Measurements from ENCODE around the gene ABCC9. TPM values are rescaled to one million over a fixed set of nuclear protein-coding genes. Genes with fewer than 3 reads are reported as not detected.
"Not testable (repeated sequence)": the region's sequence is repeated elsewhere in the genome, so short reads cannot be mapped to it uniquely, and the experiment has no call there.

Gene ABCC9
- total RNA-seq, 4 donors from 2014 or later, result 39.7 to 118 (median 78.4) TPM

DNA sequence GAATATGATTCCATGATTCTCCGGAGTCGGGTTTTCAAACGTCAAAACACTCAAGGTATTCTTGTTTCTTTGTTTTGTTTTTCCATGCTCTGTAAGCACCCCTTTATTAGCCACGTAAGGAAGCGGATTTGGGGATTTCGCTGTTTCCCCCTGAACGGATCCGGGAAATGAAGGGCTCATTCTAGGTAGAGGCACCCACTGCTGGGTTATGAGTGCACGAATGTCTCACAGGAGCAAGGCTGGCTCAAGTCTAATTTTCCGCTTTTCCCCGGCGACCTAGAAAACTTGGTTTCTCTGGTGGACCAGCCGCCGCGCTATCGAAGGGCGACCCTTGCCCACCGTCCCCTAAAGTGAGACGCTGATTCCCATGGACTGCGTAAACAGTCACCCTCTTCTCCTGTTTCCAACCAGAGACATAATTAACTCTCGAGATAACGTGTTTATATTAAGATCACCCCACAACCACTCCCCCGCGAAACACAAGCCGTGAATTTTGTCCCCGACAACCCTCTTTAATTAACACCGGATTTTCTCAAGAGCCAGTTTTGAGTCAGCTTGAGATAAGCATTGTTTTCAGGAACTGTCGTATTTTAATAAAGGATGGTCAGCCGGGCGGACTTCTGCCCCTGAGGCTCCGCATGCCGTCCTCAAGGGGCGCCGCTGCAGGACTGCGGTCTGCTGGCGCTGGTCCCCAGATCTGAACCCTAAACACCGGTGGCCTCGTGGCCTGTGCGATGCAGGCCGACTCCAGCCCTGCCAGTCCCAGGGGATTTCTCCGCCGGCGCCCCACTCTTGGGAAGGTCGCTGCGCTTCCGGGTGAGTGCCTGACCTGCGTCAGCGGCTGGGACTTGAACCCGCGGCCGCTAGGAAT is 515 bp upstream of the ABCC9 start:
- TF ChIP-seq, protein P1, sequence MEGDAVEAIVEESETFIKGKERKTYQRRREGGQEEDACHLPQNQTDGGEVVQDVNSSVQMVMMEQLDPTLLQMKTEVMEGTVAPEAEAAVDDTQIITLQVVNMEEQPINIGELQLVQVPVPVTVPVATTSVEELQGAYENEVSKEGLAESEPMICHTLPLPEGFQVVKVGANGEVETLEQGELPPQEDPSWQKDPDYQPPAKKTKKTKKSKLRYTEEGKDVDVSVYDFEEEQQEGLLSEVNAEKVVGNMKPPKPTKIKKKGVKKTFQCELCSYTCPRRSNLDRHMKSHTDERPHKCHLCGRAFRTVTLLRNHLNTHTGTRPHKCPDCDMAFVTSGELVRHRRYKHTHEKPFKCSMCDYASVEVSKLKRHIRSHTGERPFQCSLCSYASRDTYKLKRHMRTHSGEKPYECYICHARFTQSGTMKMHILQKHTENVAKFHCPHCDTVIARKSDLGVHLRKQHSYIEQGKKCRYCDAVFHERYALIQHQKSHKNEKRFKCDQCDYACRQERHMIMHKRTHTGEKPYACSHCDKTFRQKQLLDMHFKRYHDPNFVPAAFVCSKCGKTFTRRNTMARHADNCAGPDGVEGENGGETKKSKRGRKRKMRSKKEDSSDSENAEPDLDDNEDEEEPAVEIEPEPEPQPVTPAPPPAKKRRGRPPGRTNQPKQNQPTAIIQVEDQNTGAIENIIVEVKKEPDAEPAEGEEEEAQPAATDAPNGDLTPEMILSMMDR (IDR thresholded peaks at IDR 0.05), result peak; percentile 54 to 77 (median 64)
- TF ChIP-seq POLR2A (IDR thresholded peaks at IDR 0.05), result no peak
- DNase-seq, result peak; percentile 70 to 78
- peaks cover 0 to 5% of the 10 kb centered on the region in 2 donors for H3K9me3 ChIP-seq
- intact Hi-C loops (cut with DNase I; ENCODE audit: low total_unique reads), result loop anchor here (10.0 kb wide), 1 partner anchor 107 kb away; no protein-coding TSS in a partner anchor
- peak overlapping the region; percentile 91 for H3K27ac ChIP-seq
- peaks cover 0 to 4% of the 10 kb centered on the region in 2 donors for H3K4me1 ChIP-seq
- H3K36me3 ChIP-seq, result no peaks in the 10 kb centered on the region
- no peaks in the 10 kb centered on the region for H3K27me3 ChIP-seq
- peak overlapping the region; percentile 46 to 52 for H3K4me3 ChIP-seq

DNA sequence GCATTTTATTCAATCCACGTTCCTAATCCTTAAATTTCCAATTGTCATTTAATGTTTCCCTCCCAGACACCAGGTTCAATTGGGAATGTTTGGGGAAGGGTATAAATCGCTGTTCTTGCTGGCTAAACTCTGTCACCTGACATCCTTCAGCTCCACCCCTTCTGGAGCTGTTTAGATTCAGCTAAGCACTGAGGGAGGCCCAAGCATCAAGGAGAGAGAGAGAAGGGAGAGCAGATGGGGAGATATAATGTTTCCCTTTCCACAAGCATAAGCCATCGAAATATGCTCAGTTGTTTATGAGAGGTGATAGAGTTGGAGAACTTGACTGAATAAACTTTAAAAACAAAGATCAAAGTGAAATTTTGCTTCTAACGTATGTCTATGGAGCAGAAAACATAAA is 1.8 kb downstream of the ABCC9 start:
- TF ChIP-seq, protein P1 (IDR thresholded peaks at IDR 0.05), result no peak
- peak in 1 of 2 donors; percentile 31 for TF ChIP-seq POLR2A (IDR thresholded peaks at IDR 0.05)
- no peaks in the 10 kb centered on the region for H3K36me3 ChIP-seq
- peak; percentile 27 to 59 for DNase-seq
- H3K27ac ChIP-seq, result peak overlapping the region; percentile 91
- H3K4me1 ChIP-seq, result peaks cover 0 to 4% of the 10 kb centered on the region in 2 donors
- peak overlapping the region; percentile 46 to 52 for H3K4me3 ChIP-seq
- intact Hi-C loops (cut with DNase I; ENCODE audit: low total_unique reads), result no loop called here
- H3K9me3 ChIP-seq, result no peaks in the 10 kb centered on the region
- no peaks in the 10 kb centered on the region for H3K27me3 ChIP-seq

DNA sequence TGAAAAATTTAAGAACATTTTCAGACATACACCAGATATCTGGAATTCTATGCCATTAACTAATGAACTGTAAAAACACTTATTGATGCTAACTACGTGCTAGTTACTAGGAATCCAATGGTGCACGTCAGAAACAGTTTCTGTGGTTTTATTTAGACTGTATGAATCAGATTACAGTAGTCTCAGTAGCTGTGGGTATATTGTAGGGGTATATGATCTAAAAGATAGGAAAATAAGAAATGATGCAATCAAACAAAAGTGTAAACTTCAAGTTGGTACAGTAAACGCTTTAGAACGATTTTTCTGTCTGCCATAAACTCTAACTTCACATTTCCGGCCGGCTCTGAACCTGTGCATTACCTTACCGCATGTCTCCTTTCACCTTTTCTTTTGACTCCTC is 2.3 kb downstream of the ABCC9 start:
- peak overlapping the region; percentile 91 for H3K27ac ChIP-seq
- no peaks in the 10 kb centered on the region for H3K36me3 ChIP-seq
- no peaks in the 10 kb centered on the region for H3K27me3 ChIP-seq
- TF ChIP-seq POLR2A (IDR thresholded peaks at IDR 0.05), result no peak
- TF ChIP-seq, protein P1 (IDR thresholded peaks at IDR 0.05), result no peak
- peak overlapping the region; percentile 46 to 52 for H3K4me3 ChIP-seq
- H3K4me1 ChIP-seq, result peaks cover 0 to 4% of the 10 kb centered on the region in 2 donors
- H3K9me3 ChIP-seq, result no peaks in the 10 kb centered on the region
- no peak for DNase-seq
- intact Hi-C loops (cut with DNase I; ENCODE audit: low total_unique reads), result no loop called here

DNA sequence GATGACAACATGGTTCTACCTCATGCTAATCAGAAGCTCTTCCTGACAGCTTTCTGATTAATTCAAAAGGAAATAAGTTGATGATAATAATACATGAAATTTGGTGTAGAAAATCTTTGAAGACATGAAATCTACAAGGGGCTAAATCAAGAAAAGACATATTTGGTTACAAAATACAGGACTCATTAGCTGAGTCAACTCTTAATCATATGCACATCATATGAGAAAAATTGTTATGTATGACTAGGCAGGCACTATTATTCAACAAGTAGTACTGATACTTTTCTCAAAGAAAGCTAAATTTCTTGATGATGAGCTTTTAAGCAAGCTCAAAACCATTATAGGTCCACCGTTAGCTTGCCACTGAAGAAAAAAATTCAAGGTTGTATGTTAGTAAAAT is 7.1 kb downstream of the ABCC9 start:
- TF ChIP-seq, protein P1 (IDR thresholded peaks at IDR 0.05), result no peak
- no peak for TF ChIP-seq POLR2A (IDR thresholded peaks at IDR 0.05)
- intact Hi-C loops (cut with DNase I; ENCODE audit: low total_unique reads), result no loop called here
- Histone ChIP-seq H3K9me3 (no peaks in the 10 kb centered on the region), H3K27me3 (no peaks in the 10 kb centered on the region), H3K4me3 (no peak overlapping the region), H3K36me3 (no peaks in the 10 kb centered on the region), H3K27ac (no peak overlapping the region), H3K4me1 (peaks cover 0 to 4% of the 10 kb centered on the region in 2 donors)
- DNase-seq, result no peak

DNA sequence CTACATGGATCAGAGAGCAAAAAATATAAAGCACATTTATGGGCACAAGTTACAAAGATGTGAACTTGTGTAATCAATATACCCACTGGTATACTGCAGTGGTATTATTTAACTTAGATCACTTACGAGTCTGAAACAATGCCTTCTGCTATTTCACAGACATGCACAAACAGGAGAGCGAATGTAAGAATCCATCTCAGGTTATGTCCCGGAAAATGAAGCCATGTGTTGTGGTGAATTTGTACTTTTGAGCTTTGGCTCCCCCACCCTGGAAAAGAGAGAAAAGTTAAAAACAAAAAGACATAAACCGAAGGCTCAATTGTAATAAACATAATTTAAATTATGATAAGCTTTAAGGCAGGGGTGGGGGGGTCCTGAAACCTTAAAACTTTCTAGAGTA is 7.6 kb downstream of the ABCC9 start:
- H3K9me3 ChIP-seq, result no peaks in the 10 kb centered on the region
- intact Hi-C loops (cut with DNase I; ENCODE audit: low total_unique reads), result no loop called here
- no peaks in the 10 kb centered on the region for H3K27me3 ChIP-seq
- no peak for TF ChIP-seq POLR2A (IDR thresholded peaks at IDR 0.05)
- TF ChIP-seq, protein P1 (IDR thresholded peaks at IDR 0.05), result no peak
- no peak overlapping the region for H3K4me3 ChIP-seq
- no peaks in the 10 kb centered on the region for H3K36me3 ChIP-seq
- no peak overlapping the region for H3K27ac ChIP-seq
- no peak for DNase-seq
- H3K4me1 ChIP-seq, result peaks cover 0 to under 1% of the 10 kb centered on the region in 2 donors

DNA sequence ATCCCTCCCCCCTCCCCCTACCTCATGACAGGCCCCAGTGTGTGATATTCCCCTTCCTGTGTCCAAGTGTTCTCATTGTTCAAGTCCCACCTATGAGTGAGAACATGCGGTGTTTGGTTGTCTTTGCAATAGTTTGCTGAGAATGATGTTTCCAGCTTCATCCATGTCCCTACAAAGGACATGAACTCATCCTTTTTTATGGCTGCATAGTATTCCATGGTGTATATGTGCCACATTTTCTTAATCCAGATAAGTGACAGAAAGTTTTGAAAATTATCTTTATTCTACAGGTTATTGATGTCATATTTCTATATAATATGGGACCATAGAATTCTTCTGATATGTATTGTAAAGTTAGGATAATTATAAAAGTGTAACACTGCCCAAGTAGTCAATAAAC is 11.3 kb downstream of the ABCC9 start:
- H3K36me3 ChIP-seq; H3K4me1 ChIP-seq; DNase-seq; H3K27ac ChIP-seq; H3K4me3 ChIP-seq; intact Hi-C loops (cut with DNase I; ENCODE audit: low total_unique reads); H3K27me3 ChIP-seq; H3K9me3 ChIP-seq: not testable (repeated sequence)
